ENCODE measurements around the gene SGO2.

DNA sequence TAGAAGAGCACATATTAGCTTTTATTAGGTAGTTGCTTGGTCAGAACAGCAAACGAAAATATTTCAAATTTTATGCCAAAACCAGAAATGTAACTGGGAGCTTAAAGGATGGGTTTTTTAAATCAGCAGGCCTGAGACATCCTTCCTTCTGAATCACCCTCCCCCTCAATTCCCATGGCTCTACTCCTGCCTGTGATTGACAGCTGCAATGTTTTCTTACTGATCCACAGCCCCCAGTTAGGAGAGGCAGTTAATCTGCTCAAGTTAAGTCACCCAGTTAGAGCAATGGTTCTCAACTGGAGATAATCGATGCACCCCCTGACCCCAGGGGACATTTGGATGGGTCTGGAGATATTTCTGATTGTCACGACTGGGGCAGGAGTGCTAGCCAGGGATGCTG lies 41.1 kb upstream of the SGO2 start:
- TF ChIP-seq GATA3 (IDR thresholded peaks at IDR 0.05; ENCODE audit: low read depth, low read length), result no peak
- TF ChIP-seq GATA2 (IDR thresholded peaks at IDR 0.05; ENCODE audit: low read depth, low read length), result no peak

Data from SH-SY5Y (cell line).